PC-9 (cell line): Measurements from ENCODE around the gene SAPCD2.

Source experiments
- CTCF ChIP-seq: fragments of 200-600 bp; sonication (generic); conservative IDR thresholded peaks from 2 replicates; pipeline ENCODE4 v1.6.1; 2017; ENCODE audit warnings: mixed run types, antibody characterized with exemption, mild to moderate bottlenecking, moderate library complexity
- EZH2 ChIP-seq: fragments of 200-600 bp; sonication (generic); IDR thresholded peaks from 2 replicates; pipeline ENCODE4 v1.8.0; 2017; ENCODE audit warnings: antibody characterized with exemption, low read depth

- TF ChIP-seq CTCF = no peak
- TF ChIP-seq EZH2 = no peak
Observed at GRCh38 chr9:137111788-137112563, 41.6 kb upstream of the SAPCD2 start.
